Measurements from ENCODE around the gene UBE2J2.

DNA sequence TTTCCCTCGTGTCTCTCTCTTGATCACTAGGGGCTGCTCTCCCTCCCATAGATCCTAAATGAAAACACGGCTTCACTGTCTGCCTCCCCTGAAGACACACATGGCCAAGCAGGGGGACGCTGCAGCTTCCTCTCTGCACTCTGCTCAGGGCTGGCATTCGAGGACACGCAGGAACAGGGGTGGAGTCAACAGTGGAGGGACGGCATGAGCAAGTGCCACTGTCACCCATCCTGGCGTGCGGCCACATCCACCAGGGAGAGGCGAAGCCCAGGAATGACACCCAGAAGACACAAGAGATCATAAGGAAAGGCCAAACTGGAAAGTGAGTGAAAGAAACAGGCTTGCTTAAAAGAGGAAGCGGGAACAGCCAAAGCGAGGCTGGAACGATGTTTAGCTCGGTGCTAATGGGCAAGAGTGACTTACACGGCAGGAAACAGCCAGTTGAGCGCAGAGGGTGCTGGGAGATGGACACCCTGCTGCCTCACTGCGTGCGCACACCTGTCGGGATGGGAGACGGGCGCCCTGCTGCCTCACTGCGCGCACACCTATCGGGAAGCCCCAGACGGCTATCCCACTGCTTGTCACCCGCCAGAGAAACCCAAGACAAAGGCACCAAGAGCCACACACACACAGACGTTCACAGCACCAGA, 13.6 kb downstream of the UBE2J2 start:
- TF ChIP-seq CTCF (IDR thresholded peaks at IDR 0.05) (no peak), POLR2A (IDR thresholded peaks at IDR 0.05) (no peak)
